ENCODE results near the gene NDUFAF2. TPM values are rescaled to one million over a fixed set of nuclear protein-coding genes. Genes with fewer than 3 reads are reported as not detected.

Gene NDUFAF2
- total RNA-seq, 2 donors from 2014 or later = 20.9 to 36.0 TPM

GRCh38 chr5:61044545-61044944 lies 99.5 kb downstream of the NDUFAF2 start:
- no peak for TF ChIP-seq CTCF (IDR thresholded peaks at IDR 0.05)
- Histone ChIP-seq H3K4me3 (no peak overlapping the region), H3K9ac (ENCODE audit: low read depth in 2 of 2, low read length in 2 of 2) (no peak overlapping the region), H3K27ac (no peak overlapping the region), H3K4me1 (no peaks in the 10 kb centered on the region), H3K27me3 (no peaks in the 10 kb centered on the region), H3K36me3 (no peaks in the 10 kb centered on the region), H3K9me3 (no peaks in the 10 kb centered on the region)
- DNase-seq = no peak
- intact Hi-C loops (cut with DNase I) = no loop called here

- no peak for TF ChIP-seq CTCF (IDR thresholded peaks at IDR 0.05)
- Histone ChIP-seq H3K27me3 (no peaks in the 10 kb centered on the region), H3K36me3 (no peaks in the 10 kb centered on the region), H3K4me3 (no peak overlapping the region), H3K9me3 (no peaks in the 10 kb centered on the region), H3K9ac (ENCODE audit: low read depth in 2 of 2, low read length in 2 of 2) (no peak overlapping the region), H3K4me1 (no peaks in the 10 kb centered on the region), H3K27ac (no peak overlapping the region)
- intact Hi-C loops (cut with DNase I) = no loop called here
- no peak for DNase-seq
Observed at GRCh38 chr5:61047346-61047745, 102.3 kb downstream of the NDUFAF2 start.

- H3K27ac ChIP-seq = no peak overlapping the region
- H3K9me3 ChIP-seq = no peaks in the 10 kb centered on the region
- H3K9ac ChIP-seq (ENCODE audit: low read depth in 2 of 2, low read length in 2 of 2) = no peak overlapping the region
- H3K27me3 ChIP-seq = no peaks in the 10 kb centered on the region
- no peaks in the 10 kb centered on the region for H3K4me1 ChIP-seq
- no peak overlapping the region for H3K4me3 ChIP-seq
- no peak for TF ChIP-seq CTCF (IDR thresholded peaks at IDR 0.05)
- intact Hi-C loops (cut with DNase I) = no loop called here
- H3K36me3 ChIP-seq = no peaks in the 10 kb centered on the region
- no peak for DNase-seq
Observed at GRCh38 chr5:61048534-61048933, 103.5 kb downstream of the NDUFAF2 start.

- Histone ChIP-seq H3K27me3 (no peaks in the 10 kb centered on the region), H3K27ac (no peak overlapping the region), H3K9ac (ENCODE audit: low read depth in 2 of 2, low read length in 2 of 2) (no peak overlapping the region), H3K36me3 (no peaks in the 10 kb centered on the region), H3K4me3 (no peak overlapping the region), H3K9me3 (no peaks in the 10 kb centered on the region), H3K4me1 (no peaks in the 10 kb centered on the region)
- TF ChIP-seq CTCF (IDR thresholded peaks at IDR 0.05) = no peak
- DNase-seq = no peak
- intact Hi-C loops (cut with DNase I) = loop anchor here (10.0 kb wide), 1 partner anchor 605 kb away; no protein-coding TSS in a partner anchor
Observed at GRCh38 chr5:61050292-61050691, 105.3 kb downstream of the NDUFAF2 start.

- no peak for DNase-seq
- Histone ChIP-seq H3K27me3 (no peaks in the 10 kb centered on the region), H3K4me3 (no peak overlapping the region), H3K4me1 (no peaks in the 10 kb centered on the region), H3K36me3 (no peaks in the 10 kb centered on the region), H3K9me3 (no peaks in the 10 kb centered on the region), H3K27ac (no peak overlapping the region), H3K9ac (ENCODE audit: low read depth in 2 of 2, low read length in 2 of 2) (no peak overlapping the region)
- intact Hi-C loops (cut with DNase I) = loop anchor here (10.0 kb wide), 1 partner anchor 604 kb away; no protein-coding TSS in a partner anchor
- no peak for TF ChIP-seq CTCF (IDR thresholded peaks at IDR 0.05)
Observed at GRCh38 chr5:61051267-61051666, 106.3 kb downstream of the NDUFAF2 start.

Data from colonic mucosa (tissue), 4 donors.